HFF-Myc (cell line): Measurements from ENCODE around the gene VIPAS39.

Experiments
- DNase-seq: peaks from one replicate; pipeline ENCODE4 v3.0.0-alpha.2; 2011; ENCODE audit warnings: low read depth; ENCODE audit errors: extremely low read depth
- H3K4me3 ChIP-seq: replicated peaks from 2 replicates; pipeline ENCODE4 v1.5.1; 2011; ENCODE audit warnings: low read depth, mild to moderate bottlenecking, control low read depth, low read length
- CTCF ChIP-seq: IDR thresholded peaks from 2 replicates; pipeline ENCODE4 v1.5.1; 2012; ENCODE audit warnings: mild to moderate bottlenecking, low read depth, low read length, control low read depth; ENCODE audit errors: missing control alignments

Gene VIPAS39

GRCh38 chr14:77406718-77407117 lies 50.7 kb downstream of the VIPAS39 start:
- no peak for TF ChIP-seq CTCF
- H3K4me3 ChIP-seq = no peak overlapping the region
- no peak for DNase-seq

GRCh38 chr14:77406086-77406485 lies 51.3 kb downstream of the VIPAS39 start:
- H3K4me3 ChIP-seq = no peak overlapping the region
- TF ChIP-seq CTCF = no peak
- DNase-seq = no peak

- DNase-seq = no peak
- H3K4me3 ChIP-seq = no peak overlapping the region
- no peak for TF ChIP-seq CTCF
Measured at GRCh38 chr14:77403768-77404167, 53.6 kb downstream of the VIPAS39 start.

GRCh38 chr14:77400216-77400615 lies 57.2 kb downstream of the VIPAS39 start:
- TF ChIP-seq CTCF = no peak
- no peak for DNase-seq
- H3K4me3 ChIP-seq = no peak overlapping the region

GRCh38 chr14:77390188-77390587 lies 67.2 kb downstream of the VIPAS39 start:
- no peak for TF ChIP-seq CTCF
- no peak overlapping the region for H3K4me3 ChIP-seq
- no peak for DNase-seq

- no peak for DNase-seq
- no peak overlapping the region for H3K4me3 ChIP-seq
- no peak for TF ChIP-seq CTCF
Measured at GRCh38 chr14:77378701-77379100, 78.7 kb downstream of the VIPAS39 start.

GRCh38 chr14:77377502-77377844 lies 79.9 kb downstream of the VIPAS39 start:
- no peak for DNase-seq
- H3K4me3 ChIP-seq = peak overlapping the region; percentile 60
- no peak for TF ChIP-seq CTCF
